Activated naive CD8-positive, alpha-beta T cell treated with anti-CD3 and anti-CD28 coated beads, Interleukin-2, amount 50 U/mL, for 24 hours (primary cell): Measurements from ENCODE around the gene NALCN.
A peak's percentile ranks its signal among the peaks of the same experiment; 100 is the strongest.

Experiments
- ATAC-seq: fragments of 150-1000 bp; cut with Tn5 transposase; one replicate; pipeline ENCODE4 v1.10.0; 2021
- DNase-seq: peaks from one replicate; pipeline ENCODE4 v3.0.0; 2021
- H3K27ac Mint-ChIP-seq: one replicate; pipeline ENCODE4 v1.8.0; 2021; ENCODE audit warnings: mild to moderate bottlenecking, mixed read lengths
- H3K27me3 Mint-ChIP-seq: one replicate; pipeline ENCODE4 v1.8.0; 2021; ENCODE audit warnings: mixed read lengths
- H3K36me3 Mint-ChIP-seq: one replicate; pipeline ENCODE4 v1.8.0; 2021; ENCODE audit warnings: low read depth, mixed read lengths
- H3K4me1 Mint-ChIP-seq: one replicate; pipeline ENCODE4 v1.8.0; 2021; ENCODE audit warnings: mixed read lengths
- H3K4me3 Mint-ChIP-seq: one replicate; pipeline ENCODE4 v1.8.0; 2021; ENCODE audit warnings: mild to moderate bottlenecking, moderate library complexity, mixed read lengths
- H3K9me3 Mint-ChIP-seq: one replicate; pipeline ENCODE4 v1.8.0; 2021; ENCODE audit warnings: mixed read lengths

Gene NALCN

GRCh38 chr13:101425623-101426022 is 9.3 kb upstream of the NALCN start:
- Mint-ChIP-seq H3K36me3 (no peaks in the 10 kb centered on the region), H3K9me3 (no peaks in the 10 kb centered on the region), H3K4me1 (no peaks in the 10 kb centered on the region), H3K27ac (no peak overlapping the region), H3K27me3 (peaks cover 4% of the 10 kb centered on the region), H3K4me3 (no peak overlapping the region)
- ATAC-seq = no peak
- no peak for DNase-seq

- Mint-ChIP-seq H3K4me1 (no peaks in the 10 kb centered on the region), H3K27ac (no peak overlapping the region), H3K36me3 (no peaks in the 10 kb centered on the region), H3K4me3 (no peak overlapping the region), H3K27me3 (peaks cover 4% of the 10 kb centered on the region), H3K9me3 (no peaks in the 10 kb centered on the region)
- DNase-seq (no peak), ATAC-seq (no peak)
Measured at GRCh38 chr13:101425156-101425471, 8.8 kb upstream of the NALCN start.

DNA sequence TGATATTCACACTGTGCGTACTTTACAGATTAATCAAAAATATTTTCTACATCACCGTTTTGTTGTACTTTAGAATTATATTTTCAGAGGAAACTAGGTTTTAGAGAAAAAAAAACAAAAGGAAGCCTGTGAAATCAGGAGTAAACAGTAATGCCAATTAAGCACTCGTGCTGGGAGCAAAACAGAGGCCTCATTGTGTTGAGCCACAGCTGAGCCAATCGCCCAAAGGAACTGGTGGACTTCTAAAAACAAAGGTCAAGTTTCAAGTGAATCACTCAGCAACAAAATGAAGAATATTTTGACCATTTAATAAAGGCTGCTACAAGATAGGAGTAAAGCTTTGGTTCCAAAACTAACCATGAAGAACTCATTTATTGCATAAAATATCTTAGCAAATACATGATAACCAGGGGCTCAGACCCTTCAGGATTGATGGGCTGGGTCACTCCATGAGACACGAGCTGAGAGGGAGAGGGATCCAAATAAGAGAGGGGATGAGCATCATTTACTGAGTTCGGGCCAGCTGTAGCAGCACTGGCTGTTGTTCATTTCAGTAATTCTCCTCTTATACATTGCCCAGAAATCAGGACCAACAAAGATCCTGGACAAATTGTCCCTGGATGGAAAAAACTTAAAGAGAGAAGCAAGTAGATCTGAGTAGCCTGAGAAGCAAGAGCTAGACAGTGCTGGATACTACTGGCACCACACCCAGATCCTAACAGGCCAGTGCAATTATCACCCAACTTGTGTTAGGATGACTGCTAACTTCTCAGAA is 8.3 kb upstream of the NALCN start:
- ATAC-seq (no peak), DNase-seq (no peak)
- Mint-ChIP-seq H3K9me3 (no peaks in the 10 kb centered on the region), H3K27me3 (peaks cover 4% of the 10 kb centered on the region), H3K27ac (no peak overlapping the region), H3K4me3 (no peak overlapping the region), H3K36me3 (no peaks in the 10 kb centered on the region), H3K4me1 (no peaks in the 10 kb centered on the region)

- Mint-ChIP-seq H3K27me3 (peaks cover 7% of the 10 kb centered on the region), H3K4me3 (no peak overlapping the region), H3K36me3 (no peaks in the 10 kb centered on the region), H3K27ac (no peak overlapping the region), H3K4me1 (no peaks in the 10 kb centered on the region), H3K9me3 (no peaks in the 10 kb centered on the region)
- no peak for ATAC-seq
- no peak for DNase-seq
Measured at GRCh38 chr13:101423872-101424271, 7.6 kb upstream of the NALCN start.

- no peak for DNase-seq
- Mint-ChIP-seq H3K27me3 (peaks cover 40% of the 10 kb centered on the region), H3K27ac (no peak overlapping the region), H3K36me3 (no peaks in the 10 kb centered on the region), H3K4me3 (no peak overlapping the region), H3K4me1 (no peaks in the 10 kb centered on the region), H3K9me3 (no peaks in the 10 kb centered on the region)
- ATAC-seq = no peak
Measured at GRCh38 chr13:101417501-101417900, 1.2 kb upstream of the NALCN start.

DNA sequence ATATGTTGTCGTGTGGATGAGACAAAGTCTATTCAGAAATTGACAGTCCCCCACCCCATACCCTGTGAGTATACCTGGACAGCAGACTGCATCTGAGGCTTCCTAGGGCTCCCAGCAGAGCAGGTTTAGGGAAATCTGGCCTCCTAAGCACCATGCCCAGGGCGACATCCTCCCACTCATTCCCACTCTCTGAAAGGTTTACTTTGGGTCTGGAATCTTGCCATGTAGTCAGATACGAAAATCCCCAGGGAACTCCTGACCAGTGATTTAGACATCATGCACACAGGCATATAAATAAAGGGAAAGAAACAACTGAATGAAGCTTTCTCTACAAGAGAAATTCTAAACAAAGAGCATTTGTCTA is 717 bp upstream of the NALCN start:
- peaks cover 43% of the 10 kb centered on the region for H3K27me3 Mint-ChIP-seq
- no peak for DNase-seq
- H3K4me1 Mint-ChIP-seq = no peaks in the 10 kb centered on the region
- no peaks in the 10 kb centered on the region for H3K9me3 Mint-ChIP-seq
- no peak overlapping the region for H3K4me3 Mint-ChIP-seq
- H3K36me3 Mint-ChIP-seq = no peaks in the 10 kb centered on the region
- no peak overlapping the region for H3K27ac Mint-ChIP-seq
- ATAC-seq = no peak

GRCh38 chr13:101415358-101416174 is 742 bp downstream of the NALCN start:
- Mint-ChIP-seq H3K4me3 (no peak overlapping the region), H3K36me3 (no peaks in the 10 kb centered on the region), H3K9me3 (no peaks in the 10 kb centered on the region), H3K27me3 (peaks cover 44% of the 10 kb centered on the region), H3K27ac (no peak overlapping the region), H3K4me1 (no peaks in the 10 kb centered on the region)
- DNase-seq (no peak), ATAC-seq (peak; percentile 20)

GRCh38 chr13:101412076-101412475 is 4.2 kb downstream of the NALCN start:
- H3K9me3 Mint-ChIP-seq = no peaks in the 10 kb centered on the region
- ATAC-seq = no peak

GRCh38 chr13:101408992-101409656 is 7.2 kb downstream of the NALCN start:
- Mint-ChIP-seq H3K4me3 (no peak overlapping the region), H3K9me3 (no peaks in the 10 kb centered on the region), H3K36me3 (no peaks in the 10 kb centered on the region)

More at GRCh38 chr13:101412076-101412475, 4.2 kb downstream of the NALCN start:
- H3K27ac Mint-ChIP-seq = no peak overlapping the region
- no peaks in the 10 kb centered on the region for H3K36me3 Mint-ChIP-seq
- peaks cover 25% of the 10 kb centered on the region for H3K27me3 Mint-ChIP-seq
- H3K4me1 Mint-ChIP-seq = no peaks in the 10 kb centered on the region
- no peak overlapping the region for H3K4me3 Mint-ChIP-seq
- DNase-seq = no peak

DNA sequence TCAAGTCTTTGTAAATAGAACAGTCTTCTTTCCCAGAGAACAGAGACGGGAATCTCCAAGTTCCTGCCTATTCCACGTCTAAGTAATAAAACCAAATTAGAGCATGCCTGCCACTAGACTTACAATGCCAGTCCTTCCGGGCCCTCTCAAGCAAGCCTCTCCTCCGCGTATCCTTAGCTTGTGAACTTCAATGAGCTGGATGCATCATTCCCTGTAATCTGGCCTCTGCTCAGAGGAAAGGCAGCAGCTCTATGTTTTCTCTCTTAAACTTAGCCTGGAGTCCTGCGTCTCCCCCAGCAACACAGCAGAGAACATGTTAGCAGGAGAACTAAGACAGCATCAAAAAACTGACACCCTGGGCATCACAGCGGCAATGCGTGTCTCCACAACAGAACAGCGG is 8.2 kb downstream of the NALCN start:
- Mint-ChIP-seq H3K27me3 (peaks cover 11% of the 10 kb centered on the region), H3K36me3 (no peaks in the 10 kb centered on the region), H3K4me3 (no peak overlapping the region), H3K9me3 (no peaks in the 10 kb centered on the region), H3K27ac (no peak overlapping the region), H3K4me1 (no peaks in the 10 kb centered on the region)
- DNase-seq (no peak), ATAC-seq (no peak)

More at GRCh38 chr13:101408992-101409656, 7.2 kb downstream of the NALCN start:
- DNase-seq (no peak), ATAC-seq (no peak)
- H3K27me3 Mint-ChIP-seq = peaks cover 12% of the 10 kb centered on the region
- H3K27ac Mint-ChIP-seq = no peak overlapping the region
- H3K4me1 Mint-ChIP-seq = no peaks in the 10 kb centered on the region

- Mint-ChIP-seq H3K36me3 (no peaks in the 10 kb centered on the region), H3K4me3 (no peak overlapping the region), H3K27ac (no peak overlapping the region), H3K9me3 (no peaks in the 10 kb centered on the region), H3K27me3 (peaks cover 8% of the 10 kb centered on the region), H3K4me1 (no peaks in the 10 kb centered on the region)
- no peak for ATAC-seq
- no peak for DNase-seq
Measured at GRCh38 chr13:101406791-101407190, 9.5 kb downstream of the NALCN start.

GRCh38 chr13:101401196-101401595 is 15.1 kb downstream of the NALCN start:
- Mint-ChIP-seq H3K36me3 (no peaks in the 10 kb centered on the region), H3K4me3 (no peak overlapping the region), H3K27me3 (peaks cover 6% of the 10 kb centered on the region), H3K9me3 (no peaks in the 10 kb centered on the region), H3K27ac (no peak overlapping the region), H3K4me1 (no peaks in the 10 kb centered on the region)
- ATAC-seq (no peak), DNase-seq (no peak)

- no peaks in the 10 kb centered on the region for H3K9me3 Mint-ChIP-seq
- no peak overlapping the region for H3K27ac Mint-ChIP-seq
- ATAC-seq (no peak), DNase-seq (no peak)
- no peaks in the 10 kb centered on the region for H3K4me1 Mint-ChIP-seq
- no peaks in the 10 kb centered on the region for H3K36me3 Mint-ChIP-seq
- H3K27me3 Mint-ChIP-seq = no peaks in the 10 kb centered on the region
- no peak overlapping the region for H3K4me3 Mint-ChIP-seq
Measured at GRCh38 chr13:101399365-101399764, 16.9 kb downstream of the NALCN start.

GRCh38 chr13:101398920-101399319 is 17.4 kb downstream of the NALCN start:
- DNase-seq (no peak), ATAC-seq (no peak)
- Mint-ChIP-seq H3K36me3 (no peaks in the 10 kb centered on the region), H3K27ac (no peak overlapping the region), H3K27me3 (no peaks in the 10 kb centered on the region), H3K4me1 (no peaks in the 10 kb centered on the region), H3K4me3 (no peak overlapping the region), H3K9me3 (no peaks in the 10 kb centered on the region)

- Mint-ChIP-seq H3K27me3 (no peaks in the 10 kb centered on the region), H3K4me1 (no peaks in the 10 kb centered on the region), H3K9me3 (no peaks in the 10 kb centered on the region), H3K4me3 (no peak overlapping the region), H3K36me3 (no peaks in the 10 kb centered on the region), H3K27ac (no peak overlapping the region)
- DNase-seq = no peak
- no peak for ATAC-seq
Measured at GRCh38 chr13:101398191-101398590, 18.1 kb downstream of the NALCN start.
